NCI-H146 treated with DMSO at 0.1 percent for 48 hours (cell line): ENCODE data around the gene EGLN1.

Experiments
- DNase-seq: peaks from one replicate; lab custom pipeline; 2025; ENCODE audit not compliant: unreplicated experiment; lab: John Stamatoyannopoulos, UW

Gene EGLN1

GRCh38 chr1:231422798-231423309 lies 767 bp upstream of the EGLN1 start:
- no peak for DNase-seq

- DNase-seq, result no peak
Observed at GRCh38 chr1:231421546-231421970, 529 bp downstream of the EGLN1 start.

GRCh38 chr1:231420959-231421545 lies 1.0 kb downstream of the EGLN1 start:
- DNase-seq, result peak; percentile 41

GRCh38 chr1:231420299-231420958 lies 1.7 kb downstream of the EGLN1 start:
- DNase-seq, result peak; percentile 37

- no peak for DNase-seq
Observed at GRCh38 chr1:231419738-231420298, 2.3 kb downstream of the EGLN1 start.

GRCh38 chr1:231419147-231419546 lies 2.9 kb downstream of the EGLN1 start:
- no peak for DNase-seq

- DNase-seq, result no peak
Observed at GRCh38 chr1:231418741-231419107, 3.4 kb downstream of the EGLN1 start.

GRCh38 chr1:231418101-231418740 lies 3.9 kb downstream of the EGLN1 start:
- DNase-seq, result no peak

- no peak for DNase-seq
Observed at GRCh38 chr1:231417513-231417912, 4.6 kb downstream of the EGLN1 start.

- DNase-seq, result no peak
Observed at GRCh38 chr1:231416901-231417300, 5.2 kb downstream of the EGLN1 start.

- no peak for DNase-seq
Observed at GRCh38 chr1:231415018-231415583, 7.0 kb downstream of the EGLN1 start.

GRCh38 chr1:231414260-231415016 lies 7.6 kb downstream of the EGLN1 start:
- no peak for DNase-seq

GRCh38 chr1:231413749-231414082 lies 8.4 kb downstream of the EGLN1 start:
- DNase-seq, result no peak

- DNase-seq, result no peak
Observed at GRCh38 chr1:231411036-231411531, 11.0 kb downstream of the EGLN1 start.

- no peak for DNase-seq
Observed at GRCh38 chr1:231410036-231410612, 12.0 kb downstream of the EGLN1 start.

- DNase-seq, result no peak
Observed at GRCh38 chr1:231408528-231409094, 13.5 kb downstream of the EGLN1 start.

- DNase-seq, result no peak
Observed at GRCh38 chr1:231407547-231408396, 14.3 kb downstream of the EGLN1 start.

GRCh38 chr1:231407049-231407448 lies 15.0 kb downstream of the EGLN1 start:
- no peak for DNase-seq

- DNase-seq, result no peak
Observed at GRCh38 chr1:231404318-231404717, 17.8 kb downstream of the EGLN1 start.
